ENCODE measurements around the gene COL5A1.
"Not testable (repeated sequence)": the region's sequence is repeated elsewhere in the genome, so short reads cannot be mapped to it uniquely, and the experiment has no call there.

Gene COL5A1

DNA sequence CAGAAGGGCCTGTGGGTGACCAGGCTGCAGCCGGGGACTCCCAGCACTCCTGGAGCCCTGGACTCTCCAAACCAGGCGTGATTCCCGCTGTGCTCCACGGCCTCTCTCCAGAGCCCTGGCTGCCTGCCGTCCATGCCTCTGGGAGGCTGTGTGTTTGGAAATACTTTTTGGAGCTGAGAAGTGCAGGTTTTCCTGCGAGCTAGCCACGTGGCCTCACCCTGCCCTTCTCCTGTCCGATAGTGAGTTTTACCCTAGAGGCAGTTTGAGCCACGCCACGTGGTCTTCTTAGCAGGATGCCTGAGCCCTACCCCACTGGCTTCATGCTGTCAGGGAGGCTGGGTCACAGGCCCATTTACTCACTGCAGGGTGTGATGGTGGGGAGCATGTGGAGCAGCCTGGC is 71.3 kb downstream of the COL5A1 start:
- DNase-seq = no peak

DNA sequence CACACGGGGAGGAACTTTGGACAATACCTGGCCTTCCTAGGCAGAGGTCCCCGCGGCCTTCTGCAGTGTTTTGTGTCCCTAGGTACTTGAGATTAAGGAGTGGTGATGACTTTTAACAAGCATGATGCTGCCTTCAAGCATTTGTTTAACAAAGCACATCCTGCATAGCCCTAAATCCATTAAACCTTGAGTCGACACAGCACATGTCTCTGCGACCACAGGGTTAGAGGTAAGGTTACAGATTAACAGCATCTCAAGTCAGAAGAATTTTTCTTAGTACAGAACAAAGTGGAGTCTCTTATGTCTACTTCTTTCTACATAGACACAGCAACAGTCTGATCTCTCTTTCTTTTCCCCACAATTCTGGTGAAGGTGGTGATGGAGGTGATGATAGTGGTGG is 73.9 kb downstream of the COL5A1 start:
- DNase-seq = not testable (repeated sequence)

GRCh38 chr9:134716067-134716466 is 74.5 kb downstream of the COL5A1 start:
- DNase-seq = no peak

- DNase-seq = no peak
Measured at GRCh38 chr9:134717056-134717455, 75.5 kb downstream of the COL5A1 start.

- DNase-seq = no peak
Measured at GRCh38 chr9:134717924-134718645, 76.5 kb downstream of the COL5A1 start.

- no peak for DNase-seq
Measured at GRCh38 chr9:134719331-134719730, 77.7 kb downstream of the COL5A1 start.

DNA sequence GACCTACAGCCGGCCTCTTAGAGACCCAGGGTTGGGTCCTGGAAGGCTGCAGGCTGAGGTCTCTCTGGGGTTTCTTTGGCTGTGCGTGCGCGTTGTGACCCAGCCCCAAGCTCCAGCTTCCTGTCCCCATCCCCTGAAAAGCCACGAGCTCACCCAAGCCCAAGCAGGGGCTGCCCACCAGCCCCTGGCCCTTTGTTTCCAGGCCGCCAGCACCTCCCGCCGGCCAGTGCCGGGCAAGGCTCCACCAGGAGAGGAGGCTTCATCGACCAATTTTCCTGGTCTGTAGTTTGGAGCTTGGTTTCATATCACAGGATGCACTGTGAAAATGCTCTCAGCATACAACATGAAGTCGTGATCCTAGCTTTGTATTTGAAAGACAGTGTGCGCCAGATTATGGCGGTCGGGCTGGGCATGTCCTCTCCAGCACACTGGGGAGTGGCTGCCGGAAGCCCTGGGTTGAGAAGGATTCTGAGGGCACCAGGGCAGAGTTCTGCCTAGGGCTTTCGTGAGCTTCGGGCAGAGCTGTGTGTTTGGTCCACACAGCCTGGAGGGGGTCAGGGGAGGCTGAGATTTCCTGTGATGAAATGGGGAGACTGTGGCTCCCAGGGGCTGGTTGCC is 78.6 kb downstream of the COL5A1 start:
- DNase-seq = no peak

- no peak for DNase-seq
Measured at GRCh38 chr9:134720796-134721195, 79.2 kb downstream of the COL5A1 start.

DNA sequence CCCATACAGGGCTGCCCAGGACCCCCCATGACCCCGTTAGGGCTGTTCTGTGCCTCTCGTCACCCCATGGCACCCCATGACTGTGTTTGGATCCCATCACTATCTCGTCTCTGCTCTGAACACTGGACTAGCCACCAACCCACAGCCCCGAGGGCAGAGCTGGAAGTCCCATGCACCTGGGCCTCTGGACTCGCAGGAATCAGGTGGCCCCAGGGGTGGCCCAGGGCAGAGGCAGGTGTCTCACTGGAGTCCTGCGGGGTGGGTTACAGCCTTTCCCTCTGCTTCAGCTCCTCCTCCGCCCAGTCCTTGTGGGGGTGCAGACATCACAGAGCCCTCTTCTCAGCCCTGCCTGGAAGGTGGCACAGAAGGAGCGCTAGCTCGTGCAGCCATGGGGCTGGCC is 79.7 kb downstream of the COL5A1 start:
- no peak for DNase-seq

GRCh38 chr9:134722120-134722701 is 80.6 kb downstream of the COL5A1 start:
- DNase-seq = no peak

GRCh38 chr9:134723037-134723436 is 81.4 kb downstream of the COL5A1 start:
- no peak for DNase-seq

- DNase-seq = no peak
Measured at GRCh38 chr9:134723491-134724190, 82.0 kb downstream of the COL5A1 start.

DNA sequence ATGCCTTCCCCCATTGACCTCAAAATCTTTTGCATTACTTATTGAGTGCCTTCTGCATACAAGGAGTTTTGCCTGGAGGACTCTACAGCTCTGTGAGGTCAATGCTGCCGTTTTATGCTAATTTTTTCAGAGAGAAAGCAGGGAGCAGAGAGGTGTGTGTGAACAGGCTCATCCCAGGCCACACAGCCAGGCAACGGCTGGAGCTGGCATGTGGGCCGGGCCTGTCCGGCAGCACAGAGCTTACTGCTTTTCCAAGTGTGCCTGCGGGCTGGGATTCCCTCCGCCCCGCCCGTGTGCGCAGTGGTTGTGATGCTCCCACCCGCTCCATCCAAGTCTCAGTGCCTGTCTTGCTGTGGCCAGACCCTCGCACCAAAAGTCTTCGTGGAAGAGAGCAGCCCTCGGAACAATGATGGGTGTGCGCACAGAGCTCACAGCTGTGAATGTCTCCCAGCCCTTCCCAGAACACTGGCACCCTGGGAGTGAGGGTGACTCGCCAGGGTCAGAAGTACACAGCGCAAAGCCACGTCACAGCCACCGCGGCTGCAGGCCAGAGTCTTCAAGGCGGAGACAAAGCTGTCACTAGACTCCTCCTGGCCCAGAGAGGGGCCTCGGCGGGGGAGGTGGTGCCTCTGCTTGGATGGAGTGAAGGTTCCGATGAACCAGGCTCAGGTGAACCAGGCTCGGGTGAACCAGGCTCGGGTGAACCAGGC is 82.8 kb downstream of the COL5A1 start:
- no peak for DNase-seq

GRCh38 chr9:134724912-134725604 is 83.5 kb downstream of the COL5A1 start:
- no peak for DNase-seq

- no peak for DNase-seq
Measured at GRCh38 chr9:134725605-134725940, 84.0 kb downstream of the COL5A1 start.

DNA sequence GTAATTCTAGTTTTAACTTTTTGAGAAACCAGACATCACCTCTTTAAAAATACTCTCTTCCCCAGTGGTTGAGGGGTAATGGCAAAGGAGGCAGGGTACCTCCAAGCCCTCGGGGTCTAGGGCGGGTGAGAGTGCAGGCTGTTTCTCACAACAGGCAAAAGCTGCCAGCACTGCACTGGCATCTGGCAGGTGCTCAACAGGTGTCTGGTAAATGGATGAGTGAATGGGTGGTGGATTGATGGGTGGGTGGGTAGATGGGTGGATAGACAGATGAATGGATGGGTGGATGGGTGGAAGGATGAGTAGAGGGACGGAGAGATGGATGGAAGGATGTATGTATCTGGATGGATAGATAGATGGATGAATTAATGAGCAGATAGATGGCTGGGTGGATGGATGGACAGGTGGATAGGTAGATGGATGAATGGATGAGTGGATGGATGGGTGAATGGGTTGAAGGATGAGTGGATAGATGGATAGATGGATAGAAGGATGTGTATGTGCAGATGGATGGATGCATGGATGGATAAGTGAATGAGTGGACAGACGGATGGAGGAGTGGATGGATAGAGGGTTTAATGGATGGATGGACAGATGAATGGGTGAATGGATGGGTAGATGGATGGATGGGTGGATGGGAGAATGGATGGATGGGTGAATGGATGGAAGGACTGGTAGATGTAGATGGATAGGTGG is 84.6 kb downstream of the COL5A1 start:
- DNase-seq = no peak

DNA sequence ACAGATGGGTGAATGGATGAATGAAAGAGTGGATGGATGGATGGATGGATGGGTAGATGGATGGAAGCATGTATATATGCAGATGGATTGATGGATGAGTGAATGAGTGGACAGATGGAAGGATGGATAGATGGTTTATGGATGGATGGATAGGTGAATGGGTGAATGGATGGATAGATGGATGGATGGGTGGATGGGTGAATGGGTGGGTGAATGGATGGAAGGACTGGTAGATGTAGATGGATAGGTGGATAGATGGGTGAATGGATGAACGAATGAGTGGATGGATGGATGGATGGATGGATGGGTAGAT is 85.1 kb downstream of the COL5A1 start:
- DNase-seq = no peak

DNA sequence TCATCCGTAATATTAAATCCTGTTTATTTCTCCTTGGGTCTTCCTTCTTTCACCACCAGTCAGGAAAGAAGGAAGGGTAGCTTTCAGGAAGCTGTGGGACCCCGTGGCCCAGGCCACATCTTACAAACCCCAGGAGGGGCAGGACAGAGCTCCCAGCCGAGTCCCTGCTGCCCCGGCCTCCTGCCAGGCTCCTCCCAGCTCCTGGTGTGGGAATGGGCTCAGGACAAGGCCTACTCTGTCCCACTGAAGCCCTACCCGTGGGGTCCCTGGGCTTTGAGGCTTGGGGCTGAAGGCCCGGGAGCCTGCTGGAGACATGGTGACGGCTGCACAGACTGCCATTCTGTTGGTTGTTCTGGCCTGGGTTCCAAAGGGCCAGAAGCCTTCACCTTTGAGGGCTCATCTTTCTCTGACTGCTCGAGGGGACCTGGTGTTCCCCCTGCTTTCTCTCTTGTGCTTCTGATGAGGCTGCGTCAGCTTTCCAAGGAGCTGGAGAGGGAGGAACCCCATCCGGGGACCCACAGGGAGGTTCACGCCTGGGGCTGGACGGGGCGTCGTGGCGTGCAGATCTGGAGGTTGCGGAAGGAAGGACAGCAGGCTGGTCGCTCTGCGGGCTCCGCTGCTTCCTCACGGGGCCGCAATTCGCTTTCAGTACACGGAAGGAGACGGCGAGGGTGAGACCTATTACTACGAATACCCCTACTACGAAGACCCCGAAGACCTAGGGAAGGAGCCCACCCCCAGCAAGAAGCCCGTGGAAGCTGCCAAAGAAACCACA is 86.6 kb downstream of the COL5A1 start:
- no peak for DNase-seq

- no peak for DNase-seq
Measured at GRCh38 chr9:134728801-134729495, 87.3 kb downstream of the COL5A1 start.

DNA sequence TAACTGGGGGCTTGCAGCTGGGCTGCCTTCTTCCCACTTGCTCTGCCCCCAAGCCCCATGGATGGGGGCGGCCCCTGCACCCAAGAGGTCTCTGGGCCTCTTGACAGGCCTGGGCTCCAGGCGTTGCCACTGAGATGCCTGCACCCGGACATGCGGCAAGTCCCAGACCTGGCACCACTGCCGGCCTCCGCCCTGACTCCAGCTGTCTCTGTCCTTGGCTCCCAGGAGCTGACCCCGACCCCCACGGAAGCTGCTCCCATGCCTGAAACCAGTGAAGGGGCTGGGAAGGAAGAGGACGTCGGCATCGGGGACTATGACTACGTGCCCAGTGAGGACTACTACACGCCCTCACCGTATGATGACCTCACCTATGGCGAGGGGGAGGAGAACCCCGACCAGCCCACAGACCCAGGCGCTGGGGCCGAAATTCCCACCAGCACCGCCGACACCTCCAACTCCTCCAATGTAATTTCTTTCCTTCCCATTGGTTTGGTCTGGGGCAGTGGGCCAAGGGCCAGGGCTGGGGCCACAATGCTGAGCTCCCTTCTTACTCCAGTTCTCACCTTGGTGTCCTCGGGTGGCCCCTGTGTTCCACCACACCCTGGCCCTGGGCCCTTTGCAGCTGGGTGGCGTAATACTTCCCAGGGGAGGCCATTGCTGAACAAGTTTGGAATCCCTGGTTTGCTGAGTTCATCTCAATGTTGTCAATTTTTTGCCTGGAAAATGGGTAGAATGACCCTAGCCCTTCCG is 88.6 kb downstream of the COL5A1 start:
- DNase-seq = no peak
